HG03354 (cell line): ENCODE measurements around the gene TSPAN33.
A peak's percentile ranks its signal among the peaks of the same experiment; 100 is the strongest.
"Not testable (repeated sequence)": the region's sequence is repeated elsewhere in the genome, so short reads cannot be mapped to it uniquely, and the experiment has no call there.

ENCODE experiments used
- ATAC-seq: cut with Tn5 transposase; IDR thresholded peaks from one replicate; pipeline ENCODE4 v1.9.1; 2021; ENCODE audit warnings: mild to moderate bottlenecking; ENCODE audit not compliant: unreplicated experiment, poor library complexity, severe bottlenecking

TSPAN33 gene

DNA sequence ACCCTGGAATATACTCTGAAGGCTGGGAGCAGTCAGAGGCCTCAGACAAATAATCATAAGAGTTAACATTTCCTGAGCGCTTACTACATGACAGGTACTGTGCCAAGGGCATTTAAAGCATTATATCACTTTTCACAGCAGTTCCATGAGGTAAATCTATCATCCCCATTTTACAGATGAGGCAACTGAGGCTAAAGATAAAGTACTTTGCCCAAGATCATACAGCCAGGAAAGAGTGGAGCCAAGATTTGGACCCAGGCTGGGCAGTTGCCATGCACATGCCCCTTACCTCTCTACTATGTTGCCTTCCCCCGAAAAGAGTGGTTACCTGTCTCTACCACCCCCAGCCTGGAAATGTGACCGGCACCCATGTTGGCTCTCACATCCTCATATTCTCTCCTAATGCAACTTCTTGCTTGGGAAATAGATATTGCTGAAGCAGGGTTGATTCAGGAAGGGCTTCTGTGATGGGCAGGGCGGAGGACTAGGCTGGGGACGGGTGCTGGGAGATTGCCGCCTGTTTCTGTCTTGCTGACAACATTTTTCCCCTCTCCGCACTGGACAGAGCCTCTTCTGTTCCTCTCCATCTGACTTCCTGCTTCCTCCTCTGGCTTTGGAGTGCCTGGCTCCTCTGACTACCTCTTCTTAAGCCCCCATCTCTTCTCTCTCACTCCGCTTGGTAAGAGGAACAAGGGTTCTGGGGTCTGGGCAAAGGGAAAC lies 57.7 kb downstream of the TSPAN33 start:
- no peak for ATAC-seq

DNA sequence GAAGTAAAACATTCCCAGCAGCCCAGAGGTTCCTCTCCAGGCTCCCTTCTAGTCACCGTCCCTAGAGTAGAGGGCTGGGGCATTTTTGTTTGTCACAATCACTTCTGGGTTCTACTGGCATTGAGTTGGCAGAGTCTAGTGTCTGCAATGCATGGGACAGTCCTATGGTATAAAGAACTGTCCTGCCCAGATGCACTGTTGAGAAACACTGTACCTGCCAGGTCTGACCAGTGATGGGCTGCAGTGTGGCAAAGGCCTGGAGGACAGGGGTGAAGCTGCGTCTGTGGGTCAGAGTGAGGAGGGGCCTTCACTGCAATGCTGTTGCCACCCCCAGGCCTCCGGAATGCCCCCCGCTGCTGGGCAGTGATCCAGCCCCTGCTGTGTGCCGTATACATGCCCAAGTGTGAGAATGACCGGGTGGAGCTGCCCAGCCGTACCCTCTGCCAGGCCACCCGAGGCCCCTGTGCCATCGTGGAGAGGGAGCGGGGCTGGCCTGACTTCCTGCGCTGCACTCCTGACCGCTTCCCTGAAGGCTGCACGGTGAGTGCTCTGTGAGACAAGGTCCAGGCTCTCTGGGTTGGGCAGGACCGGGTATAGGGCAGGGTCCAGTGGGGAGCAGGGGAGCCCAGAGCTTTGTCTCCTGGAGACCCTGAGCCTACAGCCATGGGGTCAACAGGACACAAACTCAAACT lies 58.7 kb downstream of the TSPAN33 start:
- no peak for ATAC-seq

DNA sequence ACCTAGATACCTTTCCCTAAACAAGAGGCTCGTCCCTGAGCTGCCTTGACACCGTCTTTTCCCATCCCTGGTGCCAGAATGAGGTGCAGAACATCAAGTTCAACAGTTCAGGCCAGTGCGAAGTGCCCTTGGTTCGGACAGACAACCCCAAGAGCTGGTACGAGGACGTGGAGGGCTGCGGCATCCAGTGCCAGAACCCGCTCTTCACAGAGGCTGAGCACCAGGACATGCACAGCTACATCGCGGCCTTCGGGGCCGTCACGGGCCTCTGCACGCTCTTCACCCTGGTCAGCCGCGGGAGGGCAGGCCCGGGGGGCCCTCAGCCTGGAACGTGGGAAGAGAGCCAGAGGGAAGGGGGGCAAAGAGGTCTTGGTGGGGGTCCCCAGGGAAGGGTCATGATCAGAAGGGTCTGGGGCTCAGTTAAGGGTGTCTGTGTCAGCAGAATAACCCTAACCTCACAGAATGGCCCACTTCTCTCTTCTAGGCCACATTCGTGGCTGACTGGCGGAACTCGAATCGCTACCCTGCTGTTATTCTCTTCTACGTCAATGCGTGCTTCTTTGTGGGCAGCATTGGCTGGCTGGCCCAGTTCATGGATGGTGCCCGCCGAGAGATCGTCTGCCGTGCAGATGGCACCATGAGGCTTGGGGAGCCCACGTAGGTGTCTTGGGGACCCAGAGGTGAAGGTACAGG lies 60.8 kb downstream of the TSPAN33 start:
- ATAC-seq: no peak

DNA sequence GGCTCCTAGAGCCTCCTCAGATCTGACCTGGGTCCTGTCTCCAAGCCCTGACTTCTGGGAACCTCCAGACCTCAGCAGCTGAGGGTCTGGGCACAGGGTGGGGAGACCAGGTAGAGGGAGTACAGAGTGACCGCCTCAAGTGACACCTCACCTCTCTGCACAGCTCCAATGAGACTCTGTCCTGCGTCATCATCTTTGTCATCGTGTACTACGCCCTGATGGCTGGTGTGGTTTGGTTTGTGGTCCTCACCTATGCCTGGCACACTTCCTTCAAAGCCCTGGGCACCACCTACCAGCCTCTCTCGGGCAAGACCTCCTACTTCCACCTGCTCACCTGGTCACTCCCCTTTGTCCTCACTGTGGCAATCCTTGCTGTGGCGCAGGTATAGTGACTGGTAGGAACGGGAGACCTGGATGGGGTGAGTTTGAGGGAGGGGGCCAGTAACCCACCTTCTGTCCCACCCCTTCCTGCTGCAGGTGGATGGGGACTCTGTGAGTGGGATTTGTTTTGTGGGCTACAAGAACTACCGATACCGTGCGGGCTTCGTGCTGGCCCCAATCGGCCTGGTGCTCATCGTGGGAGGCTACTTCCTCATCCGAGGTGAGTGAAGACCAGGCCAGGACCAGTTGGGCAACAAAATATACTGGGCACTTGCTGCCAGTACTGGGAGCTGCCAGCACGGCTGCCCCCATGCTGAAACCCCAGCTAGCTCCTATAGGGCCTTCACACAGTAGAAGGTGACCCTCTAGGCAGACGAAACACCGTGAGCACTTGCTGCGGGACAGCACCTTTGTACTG lies 61.7 kb downstream of the TSPAN33 start:
- no peak for ATAC-seq

DNA sequence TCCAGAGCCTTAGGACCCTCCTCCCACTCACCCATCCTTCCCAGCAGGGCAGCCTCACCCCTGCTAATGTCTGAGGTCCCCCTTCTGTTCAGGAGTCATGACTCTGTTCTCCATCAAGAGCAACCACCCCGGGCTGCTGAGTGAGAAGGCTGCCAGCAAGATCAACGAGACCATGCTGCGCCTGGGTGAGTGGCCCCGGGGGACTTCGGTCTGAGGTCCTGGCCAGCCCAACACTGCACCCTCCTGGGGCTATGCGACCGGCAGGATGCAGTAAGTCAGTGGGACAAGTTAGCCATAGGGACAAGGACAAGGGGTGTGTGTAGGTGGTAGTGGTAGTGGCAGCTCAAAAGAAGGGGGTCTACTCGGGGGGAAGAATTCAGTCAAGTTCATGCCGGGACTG lies 64.2 kb downstream of the TSPAN33 start:
- no peak for ATAC-seq

DNA sequence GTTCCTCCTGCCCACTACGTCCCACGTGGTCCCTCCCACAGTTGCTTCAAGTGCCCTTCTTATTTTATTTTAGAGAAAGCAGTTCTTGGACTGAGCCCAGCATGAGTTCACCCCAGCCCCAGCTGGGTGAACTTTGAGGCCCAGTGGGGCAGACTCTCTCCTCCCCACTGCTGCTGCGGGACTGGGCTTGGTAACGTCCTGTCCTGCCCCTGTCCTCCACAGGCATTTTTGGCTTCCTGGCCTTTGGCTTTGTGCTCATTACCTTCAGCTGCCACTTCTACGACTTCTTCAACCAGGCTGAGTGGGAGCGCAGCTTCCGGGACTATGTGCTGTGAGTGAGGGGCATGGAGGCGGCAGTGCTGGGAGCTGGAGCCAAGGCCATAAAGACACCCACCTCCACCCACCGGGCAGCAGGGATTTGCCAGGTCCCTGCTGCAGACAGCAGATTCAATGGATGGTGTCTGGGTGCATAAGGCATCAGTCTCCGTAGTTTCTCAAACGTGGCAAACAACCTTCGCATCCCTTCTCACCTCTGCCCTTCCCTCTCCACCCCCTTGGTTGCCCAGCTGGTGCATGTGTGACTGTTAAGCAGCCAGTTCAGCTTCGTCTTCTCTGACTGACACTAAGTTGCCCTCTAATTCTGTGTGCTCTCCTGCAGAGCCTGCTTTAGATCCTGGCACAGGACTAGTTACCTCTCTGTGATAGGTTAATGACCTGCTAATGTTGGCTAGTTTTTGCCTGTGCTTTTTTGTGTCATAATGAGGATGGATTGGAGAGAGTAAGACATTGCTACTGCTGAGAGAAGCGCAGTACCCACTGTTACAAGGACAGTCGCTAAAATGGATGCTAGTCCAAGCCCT lies 64.8 kb downstream of the TSPAN33 start:
- ATAC-seq: no peak

DNA sequence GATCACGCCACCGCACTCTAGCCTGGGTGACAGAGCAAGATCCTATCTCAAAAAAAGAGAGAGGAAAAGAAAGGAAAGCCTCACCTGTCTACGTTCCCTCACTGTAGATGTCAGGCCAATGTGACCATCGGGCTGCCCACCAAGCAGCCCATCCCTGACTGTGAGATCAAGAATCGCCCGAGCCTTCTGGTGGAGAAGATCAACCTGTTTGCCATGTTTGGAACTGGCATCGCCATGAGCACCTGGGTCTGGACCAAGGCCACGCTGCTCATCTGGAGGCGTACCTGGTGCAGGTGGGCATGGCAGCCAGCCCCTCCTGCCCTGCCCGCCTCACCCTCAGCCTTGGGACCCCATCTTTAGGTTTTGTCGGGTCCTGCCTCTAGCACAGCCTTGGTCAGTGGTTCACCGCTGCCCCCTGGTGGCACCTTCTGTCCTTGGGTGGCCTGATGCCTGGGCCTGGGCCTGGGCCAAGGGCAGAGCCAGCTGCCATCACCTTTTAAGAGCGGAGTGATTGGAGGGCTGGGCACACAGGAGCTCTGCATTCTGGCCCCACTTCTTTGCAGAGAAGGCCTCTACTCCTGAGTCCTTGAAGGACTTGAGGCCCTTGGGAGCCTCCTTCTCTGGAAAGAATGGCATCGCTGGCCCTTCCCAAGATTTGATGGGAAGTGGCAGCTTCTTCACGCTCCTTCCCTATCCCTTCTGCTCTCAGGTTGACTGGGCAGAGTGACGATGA lies 65.9 kb downstream of the TSPAN33 start:
- ATAC-seq: peak; percentile 74

GRCh38 chr7:129210989-129211312 lies 66.4 kb downstream of the TSPAN33 start:
- no peak for ATAC-seq

- ATAC-seq: no peak
Observed at GRCh38 chr7:129212126-129212525, 67.6 kb downstream of the TSPAN33 start.

DNA sequence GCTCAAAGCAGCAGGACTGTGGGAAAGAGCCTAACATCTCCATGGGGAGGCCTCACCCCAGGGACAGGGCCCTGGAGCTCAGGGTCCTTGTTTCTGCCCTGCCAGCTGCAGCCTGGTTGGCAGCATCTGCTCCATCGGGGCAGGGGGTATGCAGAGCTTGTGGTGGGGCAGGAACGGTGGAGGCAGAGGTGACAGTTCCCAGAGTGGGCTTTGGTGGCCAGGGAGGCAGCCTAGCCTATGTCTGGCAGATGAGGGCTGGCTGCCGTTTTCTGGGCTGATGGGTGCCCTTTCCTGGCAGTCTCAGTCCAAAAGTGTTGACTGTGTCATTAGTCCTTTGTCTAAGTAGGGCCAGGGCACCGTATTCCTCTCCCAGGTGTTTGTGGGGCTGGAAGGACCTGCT lies 68.1 kb downstream of the TSPAN33 start:
- no peak for ATAC-seq

DNA sequence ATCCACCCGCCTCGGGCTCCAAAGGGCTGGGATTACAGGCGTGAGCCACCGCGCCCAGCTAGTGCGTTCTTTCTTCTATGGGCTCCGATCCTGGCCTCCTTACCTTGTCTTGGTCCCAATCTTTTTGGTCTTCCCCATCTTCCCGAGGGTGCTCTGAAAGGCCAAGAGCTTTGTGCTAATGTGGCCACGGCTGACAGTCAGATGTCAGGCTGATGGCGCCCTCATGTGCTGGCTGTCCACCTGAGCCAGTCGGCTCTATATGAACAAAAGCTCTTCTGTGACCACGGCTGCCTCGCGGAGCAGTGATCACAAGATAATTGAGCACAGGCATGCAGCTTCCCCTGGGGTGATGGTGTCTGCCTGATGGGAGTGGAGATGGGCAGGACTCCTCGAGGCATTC lies 69.3 kb downstream of the TSPAN33 start:
- no peak for ATAC-seq

- not testable (repeated sequence) for ATAC-seq
Observed at GRCh38 chr7:129215691-129216090, 71.2 kb downstream of the TSPAN33 start.

- not testable (repeated sequence) for ATAC-seq
Observed at GRCh38 chr7:129216101-129216715, 71.7 kb downstream of the TSPAN33 start.

DNA sequence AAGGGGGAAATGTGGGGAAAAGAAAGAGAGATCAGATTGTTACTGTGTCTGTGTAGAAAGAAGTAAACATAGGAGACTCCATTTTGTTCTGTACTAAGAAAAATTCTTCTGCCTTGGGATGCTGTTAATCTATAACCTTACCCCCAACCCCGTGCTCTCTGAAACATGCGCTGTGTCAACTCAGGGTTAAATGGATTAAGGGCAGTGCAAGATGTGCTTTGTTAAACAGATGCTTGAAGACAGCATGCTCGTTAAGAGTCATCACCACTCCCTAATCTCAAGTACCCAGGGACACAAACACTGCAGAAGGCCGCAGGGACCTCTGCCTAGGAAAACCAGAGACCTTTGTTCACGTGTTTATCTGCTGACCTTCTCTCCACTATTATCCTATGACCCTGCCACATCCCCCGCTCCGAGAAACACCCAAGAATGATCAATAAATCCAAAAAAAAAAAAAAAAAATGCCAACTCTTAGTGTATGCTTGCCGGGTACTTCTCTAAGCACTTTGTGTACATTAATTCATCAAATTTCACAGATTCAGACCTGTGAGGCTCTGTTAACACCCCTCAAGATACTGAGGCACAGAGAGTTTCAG lies 72.4 kb downstream of the TSPAN33 start:
- not testable (repeated sequence) for ATAC-seq

- ATAC-seq: peak; percentile 71
Observed at GRCh38 chr7:129218514-129219062, 74.1 kb downstream of the TSPAN33 start.

- not testable (repeated sequence) for ATAC-seq
Observed at GRCh38 chr7:129219166-129219565, 74.7 kb downstream of the TSPAN33 start.
